HEK293 (cell line): Measurements from ENCODE around the gene RDH16.

Source experiments
- CTCF ChIA-PET: fragments of 350-600 bp; formaldehyde crosslinking; extraction: SDS; loops from one replicate; lab custom pipeline; 2021; ENCODE audit warnings: antibody characterized with exemption; lab: Yijun Ruan, JAX
- POLR2A ChIA-PET: fragments of 300-600 bp; formaldehyde crosslinking; extraction: SDS; loops from one replicate; lab custom pipeline; 2020; ENCODE audit warnings: antibody characterized with exemption, inconsistent platforms; lab: Yijun Ruan, JAX
- H3K27ac ChIP-seq: fragments of 200-500 bp; sonication (Bioruptor generic); 2 replicates; pipeline ENCODE4 v1.5.1; 2014; ENCODE audit warnings: low read depth, low read length, control low read depth, inconsistent platforms; ENCODE audit errors: extremely low read depth
- H3K36me3 ChIP-seq, 2 experiments: fragments of 200-500 bp in 1 of 2; sonication (Bioruptor generic) in 1 of 2; 1 replicate in 1 of 2; 2 replicates in 1 of 2; pipeline ENCODE4 v1.5.1; 2014 to 2017; ENCODE audit warnings: inconsistent platforms in 2 of 2, low read length in 2 of 2; ENCODE audit not compliant: control insufficient read depth in 2 of 2, insufficient read depth in 1 of 2
- H3K4me1 ChIP-seq: fragments of 200-500 bp; sonication (Bioruptor generic); 2 replicates; pipeline ENCODE4 v1.5.1; 2014; ENCODE audit warnings: mild to moderate bottlenecking, low read length, inconsistent platforms; ENCODE audit not compliant: control insufficient read depth, insufficient read depth
- H3K4me3 ChIP-seq: 2 replicates; pipeline ENCODE4 v1.5.1; 2011; ENCODE audit warnings: low read depth, mild to moderate bottlenecking, control low read depth, low read length, moderate library complexity
- H3K9me3 ChIP-seq: fragments of 200-500 bp; sonication (Bioruptor generic); 2 replicates; pipeline ENCODE4 v1.5.1; 2014; ENCODE audit warnings: low read depth, low read length, inconsistent platforms; ENCODE audit not compliant: control insufficient read depth, insufficient read depth
- BCL6B ChIP-seq: fragments of 450-650 bp; formaldehyde crosslinking; IDR thresholded peaks from 2 replicates; pipeline ENCODE4 v1.5.1; 2017; ENCODE audit warnings: missing biosample characterization, missing genetic modification characterization
- SALL2 ChIP-seq: fragments of 450-650 bp; formaldehyde crosslinking; IDR thresholded peaks from 2 replicates; pipeline ENCODE4 v1.5.0; 2017; ENCODE audit warnings: missing biosample characterization, mild to moderate bottlenecking, missing genetic modification characterization, borderline replicate concordance
- SP7 ChIP-seq: fragments of 450-650 bp; formaldehyde crosslinking; IDR thresholded peaks from 2 replicates; pipeline ENCODE4 v1.5.1; 2016; ENCODE audit warnings: missing biosample characterization, missing genetic modification characterization
- ZFP3 ChIP-seq: fragments of 450-650 bp; formaldehyde crosslinking; IDR thresholded peaks from 2 replicates; pipeline ENCODE4 v1.5.1; 2016; ENCODE audit warnings: low read depth, missing biosample characterization, missing genetic modification characterization
- ZFP69B ChIP-seq: fragments of 450-650 bp; formaldehyde crosslinking; IDR thresholded peaks from 2 replicates; pipeline ENCODE4 v1.5.1; 2016; ENCODE audit warnings: missing biosample characterization, missing genetic modification characterization
- ZNF112 ChIP-seq: fragments of 450-650 bp; formaldehyde crosslinking; IDR thresholded peaks from 2 replicates; pipeline ENCODE4 v1.5.0; 2017; ENCODE audit warnings: missing biosample characterization, missing genetic modification characterization
- ZNF132 ChIP-seq: fragments of 450-650 bp; formaldehyde crosslinking; IDR thresholded peaks from 2 replicates; pipeline ENCODE4 v1.5.1; 2017; ENCODE audit warnings: missing biosample characterization, missing genetic modification characterization, borderline replicate concordance
- ZNF133 ChIP-seq: fragments of 450-650 bp; formaldehyde crosslinking; IDR thresholded peaks from 2 replicates; pipeline ENCODE4 v1.5.1; 2016; ENCODE audit warnings: missing biosample characterization, missing genetic modification characterization
- ZNF148 ChIP-seq: fragments of 450-650 bp; formaldehyde crosslinking; IDR thresholded peaks from 2 replicates; pipeline ENCODE4 v1.5.0; 2017; ENCODE audit warnings: missing biosample characterization, missing genetic modification characterization, borderline replicate concordance
- ZNF239 ChIP-seq: fragments of 450-650 bp; formaldehyde crosslinking; IDR thresholded peaks from 2 replicates; pipeline ENCODE4 v1.5.1; 2016; ENCODE audit warnings: missing biosample characterization, missing genetic modification characterization
- ZNF280C ChIP-seq: fragments of 450-650 bp; formaldehyde crosslinking; IDR thresholded peaks from 2 replicates; pipeline ENCODE4 v1.5.1; 2016; ENCODE audit warnings: missing biosample characterization, missing genetic modification characterization
- ZNF335 ChIP-seq: fragments of 450-650 bp; formaldehyde crosslinking; conservative IDR thresholded peaks from 2 replicates; pipeline ENCODE4 v1.5.1; 2016; ENCODE audit warnings: missing biosample characterization, missing genetic modification characterization
- ZNF426 ChIP-seq: fragments of 450-650 bp; formaldehyde crosslinking; IDR thresholded peaks from 2 replicates; pipeline ENCODE4 v1.5.1; 2017; ENCODE audit warnings: missing biosample characterization, missing genetic modification characterization, mild to moderate bottlenecking, inconsistent platforms, moderate library complexity
- ZNF501 ChIP-seq: fragments of 450-650 bp; formaldehyde crosslinking; IDR thresholded peaks from 2 replicates; pipeline ENCODE4 v1.5.1; 2016; ENCODE audit warnings: missing biosample characterization, missing genetic modification characterization
- ZNF530 ChIP-seq: fragments of 450-650 bp; formaldehyde crosslinking; IDR thresholded peaks from 2 replicates; pipeline ENCODE4 v1.5.1; 2016; ENCODE audit warnings: low read depth, missing biosample characterization, missing genetic modification characterization
- ZNF549 ChIP-seq: fragments of 450-650 bp; IDR thresholded peaks from 2 replicates; pipeline ENCODE4 v1.5.1; 2018; ENCODE audit warnings: missing biosample characterization, missing genetic modification characterization, mild to moderate bottlenecking, inconsistent platforms, moderate library complexity
- ZNF596 ChIP-seq: fragments of 450-650 bp; IDR thresholded peaks from 2 replicates; pipeline ENCODE4 v1.5.0; 2018; ENCODE audit warnings: missing biosample characterization, mild to moderate bottlenecking, missing genetic modification characterization, moderate library complexity
- ZNF645 ChIP-seq: fragments of 450-650 bp; formaldehyde crosslinking; IDR thresholded peaks from 2 replicates; pipeline ENCODE4; 2016; ENCODE audit warnings: missing biosample characterization, missing genetic modification characterization
- ZNF660 ChIP-seq: fragments of 450-650 bp; IDR thresholded peaks from 2 replicates; pipeline ENCODE4 v1.5.1; 2018; ENCODE audit warnings: missing biosample characterization, mild to moderate bottlenecking, missing genetic modification characterization
- ZNF692 ChIP-seq: fragments of 450-650 bp; formaldehyde crosslinking; IDR thresholded peaks from 2 replicates; pipeline ENCODE4 v1.5.1; 2016; ENCODE audit warnings: missing biosample characterization, missing genetic modification characterization
- ZNF747 ChIP-seq: fragments of 450-650 bp; formaldehyde crosslinking; IDR thresholded peaks from 2 replicates; pipeline ENCODE4 v1.5.1; 2016; ENCODE audit warnings: missing biosample characterization, missing genetic modification characterization

RDH16 gene

GRCh38 chr12:56994231-56994746, 36.9 kb upstream of the RDH16 start (continued):
- TF ChIP-seq ZNF133 (tag by site-specific recombination), result no peak

- Histone ChIP-seq H3K36me3 (peaks cover 0 to 17% of the 10 kb centered on the region in 2 experiments; a peak in 1 of 3 replicates), H3K27ac (no peak overlapping the region), H3K4me3 (no peak overlapping the region), H3K9me3 (no peaks in the 10 kb centered on the region), H3K4me1 (no peaks in the 10 kb centered on the region)
- POLR2A ChIA-PET, result no interaction called here
- CTCF ChIA-PET, result interaction anchor here (1.7 to 2.0 kb wide), 2 partner anchors 9 to 12 kb away, joined by 6 to 13 read pairs; no protein-coding TSS in a partner anchor
- TF ChIP-seq ZNF747 (tag by site-specific recombination), result no peak
- no peak for TF ChIP-seq ZNF660 (tag by site-specific recombination)
- TF ChIP-seq ZNF280C (tag by site-specific recombination), result no peak
- TF ChIP-seq ZNF335, result no peak
- TF ChIP-seq ZNF132, result no peak
- no peak for TF ChIP-seq ZNF501
- TF ChIP-seq ZFP3 (tag by site-specific recombination), result no peak
- TF ChIP-seq ZNF692 (tag by site-specific recombination), result no peak
- no peak for TF ChIP-seq BCL6B (tag by site-specific recombination)
- TF ChIP-seq ZNF112 (tag by site-specific recombination), result no peak
Measured at GRCh38 chr12:56993346-56993745, 35.9 kb upstream of the RDH16 start.

- peaks cover 0 to 10% of the 10 kb centered on the region in 2 experiments; a peak in 1 of 3 replicates for H3K36me3 ChIP-seq
- no peak overlapping the region for H3K4me3 ChIP-seq
- H3K9me3 ChIP-seq, result no peaks in the 10 kb centered on the region
- no peak overlapping the region for H3K27ac ChIP-seq
- ChIA-PET CTCF (interaction anchor here (1.2 to 1.3 kb wide), 2 partner anchors 10 to 152 kb away, joined by 4 to 8 read pairs; no protein-coding TSS in a partner anchor), POLR2A (interaction anchor here (0.7 kb wide), 1 partner anchor 121 kb away, joined by 3 read pairs; no protein-coding TSS in a partner anchor)
- no peaks in the 10 kb centered on the region for H3K4me1 ChIP-seq
- no peak for TF ChIP-seq ZNF148 (tag by site-specific recombination)
- TF ChIP-seq SP7 (tag by site-specific recombination), result no peak
- TF ChIP-seq ZNF530 (tag by site-specific recombination), result no peak
- no peak for TF ChIP-seq SALL2 (tag by site-specific recombination)
- TF ChIP-seq ZNF549 (tag by site-specific recombination), result no peak
- no peak for TF ChIP-seq ZNF426 (tag by site-specific recombination)
- TF ChIP-seq ZNF239, result no peak
- no peak for TF ChIP-seq ZNF335
- TF ChIP-seq ZFP69B (tag by site-specific recombination), result no peak
- TF ChIP-seq ZNF596 (tag by site-specific recombination), result no peak
- no peak for TF ChIP-seq ZNF645 (tag by site-specific recombination)
Measured at GRCh38 chr12:56991319-56992246, 34.2 kb upstream of the RDH16 start.
